GM19193 (cell line): Measurements from ENCODE around the gene UBE2L3.
"Not testable (repeated sequence)": the region's sequence is repeated elsewhere in the genome, so short reads cannot be mapped to it uniquely, and the experiment has no call there.

Experiments used
- POLR2A ChIP-seq: IDR thresholded peaks from 4 replicates; pipeline ENCODE4 v1.6.1; 2011; ENCODE audit not compliant: insufficient read depth, insufficient read length; ENCODE audit errors: extremely low read depth

UBE2L3 gene

DNA sequence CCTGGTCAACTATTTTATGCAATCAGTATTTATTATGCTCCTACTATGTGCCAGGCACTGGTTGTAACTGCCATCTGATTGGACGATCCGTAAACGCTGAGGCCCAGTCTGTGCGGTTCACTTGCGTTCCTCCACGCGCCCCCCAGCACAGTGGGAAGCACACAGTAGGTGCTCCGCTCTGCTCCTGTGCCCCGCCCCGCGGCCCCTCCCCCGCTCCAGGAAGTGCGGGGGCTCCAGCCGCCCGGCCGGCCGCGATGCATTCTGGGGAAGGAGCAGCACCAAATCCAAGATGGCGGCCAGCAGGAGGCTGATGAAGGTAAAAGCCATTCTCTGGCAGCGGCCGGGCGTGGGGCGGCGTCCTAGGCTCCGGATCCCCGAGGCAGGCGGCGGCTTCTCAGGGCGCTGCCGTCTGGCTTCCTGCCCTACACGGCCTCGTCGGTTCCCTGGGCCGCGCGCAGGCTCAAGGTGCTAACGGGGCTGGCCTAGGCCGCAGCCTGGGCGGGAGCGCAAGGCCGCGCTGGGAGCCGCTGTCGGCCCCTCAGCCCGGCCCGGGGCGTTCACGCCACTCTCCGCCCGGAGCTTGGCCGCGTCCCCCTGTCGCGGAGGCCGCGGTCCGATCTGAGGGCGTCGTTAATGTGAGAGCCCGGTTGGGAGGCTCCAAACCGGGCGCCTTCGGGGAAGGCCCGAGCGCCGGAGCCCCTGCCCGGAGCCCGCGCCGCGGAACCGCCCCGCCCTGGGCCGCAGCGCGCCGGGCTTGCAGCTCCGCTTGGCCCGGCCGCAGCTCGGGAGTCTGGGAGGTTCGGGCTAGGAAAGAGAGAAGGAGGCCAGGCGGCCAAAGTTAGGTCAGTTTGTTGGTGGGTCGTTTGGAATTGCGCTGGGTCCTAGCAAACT, at the start of gene UBE2L3:
Gene UBE2L3 (plus strand): TSS at position 259 of the 891 bp plus-strand sequence. CDS start 31 bp downstream, at position 290.
- peak; percentile 82 for TF ChIP-seq POLR2A

- TF ChIP-seq POLR2A = not testable (repeated sequence)
These were observed 16.2 kb upstream of the UBE2L3 start, which contains the start of gene RIMBP3C for GRCh38 chr22:21551361-21551760. RIMBP3C (minus strand) TSS chr22:21551461; CDS start chr22:21550976, 485 bp downstream.

DNA sequence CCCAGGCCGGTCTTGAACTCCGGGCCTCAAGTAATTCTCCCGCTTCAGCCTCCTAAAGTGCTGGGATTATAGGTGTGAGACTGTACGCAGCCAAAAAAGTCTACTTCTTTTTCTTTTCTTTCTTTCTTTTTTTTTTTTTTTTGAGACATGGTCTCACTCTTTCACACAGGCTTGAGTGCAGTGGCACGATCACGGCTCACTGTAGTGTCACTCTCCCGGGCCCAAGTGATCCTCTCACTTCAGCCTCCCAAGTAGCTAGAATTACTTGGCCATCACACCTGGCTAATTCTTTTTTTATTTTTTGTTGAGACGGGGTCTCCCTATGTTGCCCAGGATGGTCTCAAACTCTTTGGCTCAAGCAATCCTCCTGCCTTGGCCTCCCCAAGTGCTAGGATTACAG, 3.6 kb upstream of the UBE2L3 start:
- no peak for TF ChIP-seq POLR2A

DNA sequence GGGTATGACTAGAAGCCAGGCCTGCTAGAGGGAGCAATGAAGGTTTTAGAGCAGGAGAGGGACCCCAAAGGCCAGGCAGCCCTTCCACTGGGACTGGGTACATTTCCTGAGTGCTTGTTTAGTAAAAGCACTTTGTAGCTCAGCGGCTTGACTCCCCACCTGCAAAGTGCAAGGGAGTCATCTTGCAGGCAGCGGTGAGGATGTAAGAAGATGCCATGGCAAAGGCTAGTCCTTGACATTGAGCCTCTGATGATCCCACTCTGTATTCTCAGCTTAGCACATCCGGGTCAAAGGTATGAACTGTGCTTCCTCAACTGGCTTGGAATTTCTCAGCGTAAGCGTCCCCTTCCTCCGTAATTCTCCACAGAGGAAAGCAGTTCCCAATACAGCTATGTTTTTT, 3.1 kb upstream of the UBE2L3 start:
- TF ChIP-seq POLR2A = no peak

DNA sequence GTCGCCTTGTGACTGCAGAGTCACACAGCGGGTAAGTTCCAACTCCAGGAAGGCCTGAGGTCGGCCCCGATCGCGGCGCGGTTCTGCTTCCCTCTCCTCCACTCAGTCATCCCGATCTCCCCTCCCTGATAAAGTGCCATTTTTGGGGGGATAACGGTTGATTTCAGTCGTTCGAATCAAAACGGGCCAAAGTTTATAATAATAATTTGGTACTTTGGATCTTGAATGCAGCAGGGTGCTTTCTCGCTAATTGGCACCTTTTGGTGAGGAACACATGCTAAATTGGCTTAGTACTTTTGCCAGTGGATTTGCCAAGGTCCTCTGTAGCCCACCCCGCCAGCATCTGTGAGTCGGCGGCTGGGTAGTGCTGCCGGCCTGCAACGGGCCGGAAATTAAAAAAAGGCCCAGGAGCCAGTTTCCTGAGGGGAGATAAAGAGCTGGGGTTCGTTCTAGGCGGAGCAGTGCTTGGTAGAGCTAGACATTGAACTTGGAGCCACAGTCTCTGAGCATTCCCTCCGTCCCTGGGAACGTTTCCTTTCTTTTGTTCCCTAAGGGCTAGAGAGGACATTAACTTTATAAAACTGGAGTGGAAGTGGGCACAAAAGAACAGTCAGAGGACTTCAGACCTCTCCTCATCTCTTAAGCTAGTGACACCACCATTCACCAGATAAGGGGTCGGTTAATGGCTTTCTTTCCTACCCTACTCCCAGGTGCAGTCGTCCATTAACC, 997 bp downstream of the UBE2L3 start:
- TF ChIP-seq POLR2A = no peak

DNA sequence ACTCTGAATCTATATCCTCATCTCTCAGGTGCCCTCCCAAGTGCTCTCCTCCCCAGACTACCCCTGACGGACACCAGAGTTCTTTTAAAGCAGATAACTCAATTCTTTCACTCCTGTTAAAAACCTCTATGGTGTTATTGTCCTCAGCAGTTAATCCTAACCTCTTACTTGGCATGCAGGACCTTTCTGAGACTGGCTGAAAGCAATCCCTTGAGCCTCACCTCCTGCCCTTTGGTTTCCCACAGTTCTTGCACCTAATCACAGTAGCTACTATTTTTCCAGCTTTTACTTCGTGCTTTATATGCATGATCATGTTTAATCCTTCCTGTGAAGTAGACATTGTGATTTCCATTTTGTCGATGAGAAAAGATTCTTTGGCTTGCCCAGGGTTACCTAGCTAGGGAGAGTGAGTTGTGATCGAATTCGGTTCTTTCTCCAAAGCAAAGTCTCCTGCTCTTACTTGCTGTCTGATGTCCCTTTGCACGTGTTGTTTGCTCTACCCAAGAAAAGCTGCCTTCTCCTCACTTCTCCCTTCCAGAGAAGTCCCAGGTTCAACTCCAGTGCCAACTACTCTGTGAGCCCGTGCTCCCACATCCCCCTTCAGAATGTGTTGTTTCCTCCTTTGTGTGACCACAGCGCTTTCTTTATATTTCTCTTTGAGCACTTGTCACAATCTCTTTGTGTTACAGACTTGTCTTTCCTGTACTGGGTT, 2.1 kb downstream of the UBE2L3 start:
- no peak for TF ChIP-seq POLR2A

GRCh38 chr22:21570398-21570797, 2.9 kb downstream of the UBE2L3 start:
- no peak for TF ChIP-seq POLR2A

DNA sequence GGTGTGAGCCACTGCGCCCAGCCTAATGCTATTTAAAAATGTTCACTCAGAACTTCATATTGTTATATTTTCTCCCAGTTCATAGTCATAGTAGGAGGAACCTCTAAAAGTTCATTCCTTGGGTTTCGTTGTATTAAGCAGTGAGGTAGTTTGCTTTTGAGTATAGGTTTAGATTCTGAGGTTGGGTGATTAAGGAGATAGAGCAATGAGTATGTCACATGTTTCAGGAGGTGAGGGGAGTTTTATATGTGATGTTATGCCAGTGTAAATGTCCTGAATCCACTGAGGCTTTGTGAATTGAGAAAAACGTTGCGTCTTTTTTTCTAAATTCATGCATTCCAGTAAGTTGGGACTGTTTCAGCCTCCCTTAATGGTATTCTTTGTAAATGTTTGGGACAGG, 4.2 kb downstream of the UBE2L3 start:
- no peak for TF ChIP-seq POLR2A

- no peak for TF ChIP-seq POLR2A
These were observed 5.8 kb downstream of the UBE2L3 start for GRCh38 chr22:21573293-21573734.

DNA sequence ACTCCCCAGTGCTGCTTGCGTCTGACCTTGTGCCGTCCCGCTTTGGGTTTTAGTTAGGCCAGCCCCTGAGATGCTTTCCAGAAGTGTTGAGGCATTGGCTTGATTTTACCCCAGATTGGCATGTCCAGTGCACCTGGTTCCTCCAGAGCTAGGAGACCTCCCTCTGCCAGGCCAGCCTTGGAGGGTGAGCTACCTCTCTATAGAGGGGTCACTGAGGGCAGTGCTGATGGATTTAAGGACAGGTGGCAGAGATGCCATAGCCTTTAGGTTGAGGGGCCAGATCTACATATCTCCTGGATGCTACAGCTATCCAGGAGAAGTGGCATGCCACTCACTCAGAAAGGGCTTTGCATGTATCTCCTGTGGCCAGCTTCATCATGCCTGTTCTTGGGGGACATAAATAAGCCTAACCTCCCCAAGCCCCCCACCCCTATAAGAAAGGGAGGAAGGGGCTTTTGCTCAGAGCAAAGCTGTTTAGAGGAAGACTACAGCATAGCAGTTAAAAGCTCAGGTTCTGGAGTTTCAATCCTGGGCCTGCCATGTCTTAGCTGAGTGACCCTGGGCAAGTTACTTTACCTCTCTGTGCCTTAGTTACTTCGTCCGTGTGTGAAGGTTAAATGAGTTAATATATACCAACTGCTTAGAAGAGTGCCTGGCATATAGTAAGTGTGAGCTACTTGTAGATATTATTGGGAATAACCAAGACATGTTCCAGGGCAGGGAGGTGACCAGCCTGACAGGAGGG, 6.4 kb downstream of the UBE2L3 start:
- TF ChIP-seq POLR2A = no peak

DNA sequence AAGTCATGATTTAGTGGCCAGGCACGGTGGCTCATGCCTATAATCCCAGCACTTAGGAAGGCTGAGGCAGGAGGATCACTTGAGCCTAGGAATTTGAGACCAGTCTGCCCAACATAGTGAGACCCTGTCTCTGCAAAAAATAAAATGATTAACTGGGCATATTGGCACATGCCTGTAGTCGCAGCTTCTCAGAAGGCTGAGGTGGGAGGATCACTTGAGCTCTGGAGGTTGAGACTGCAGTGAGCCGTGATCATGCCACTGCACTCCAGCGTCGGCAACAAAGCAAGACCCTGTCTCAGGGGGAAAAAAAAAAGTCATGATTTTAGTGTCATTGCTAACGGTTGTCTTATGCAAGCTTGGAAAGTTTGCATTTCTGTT, 11.9 kb downstream of the UBE2L3 start:
- no peak for TF ChIP-seq POLR2A

DNA sequence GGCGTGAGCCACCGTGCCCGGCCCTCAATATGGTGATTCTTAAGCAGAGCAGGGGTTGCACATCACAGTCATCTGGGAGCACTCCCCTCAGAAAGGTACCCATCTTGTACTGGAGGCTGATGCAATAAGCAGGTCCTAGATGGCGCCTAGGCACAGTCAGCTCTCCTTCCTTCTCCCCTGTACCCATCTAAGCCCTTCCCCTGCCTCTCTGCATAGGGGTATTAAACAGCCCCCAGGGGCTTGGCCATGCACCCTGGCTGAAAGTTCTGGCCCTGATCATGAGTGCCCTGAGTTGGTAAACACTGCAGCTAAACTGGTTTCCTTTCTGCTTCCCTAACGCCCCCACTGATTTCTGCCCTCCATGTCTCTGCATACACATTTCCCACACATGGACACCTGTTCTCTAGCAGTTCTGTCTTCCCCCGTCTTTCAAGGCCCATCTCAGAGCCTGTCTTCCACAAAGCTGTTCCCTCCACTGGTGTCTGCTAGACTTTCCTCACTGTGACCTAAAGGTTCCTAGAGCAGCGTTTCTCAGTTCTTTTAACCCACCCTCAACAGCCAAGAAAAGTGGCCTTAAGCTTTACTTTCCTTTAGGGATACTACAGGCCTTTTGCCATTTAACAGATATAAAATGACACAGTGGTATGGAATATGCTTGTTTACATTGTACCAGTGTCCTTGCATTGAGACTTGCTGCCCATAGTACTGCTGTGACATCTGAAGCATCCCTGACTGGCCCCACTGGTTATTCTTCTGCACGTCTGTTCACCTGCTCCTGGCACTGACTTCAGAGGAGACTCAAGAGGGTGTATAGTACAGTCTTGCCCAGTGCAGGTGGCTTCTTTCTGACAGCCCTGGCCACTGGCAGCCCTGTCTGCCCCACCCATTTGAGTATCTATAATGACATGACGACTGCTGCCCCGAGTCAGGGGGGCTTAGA, 15.6 kb downstream of the UBE2L3 start:
- no peak for TF ChIP-seq POLR2A

DNA sequence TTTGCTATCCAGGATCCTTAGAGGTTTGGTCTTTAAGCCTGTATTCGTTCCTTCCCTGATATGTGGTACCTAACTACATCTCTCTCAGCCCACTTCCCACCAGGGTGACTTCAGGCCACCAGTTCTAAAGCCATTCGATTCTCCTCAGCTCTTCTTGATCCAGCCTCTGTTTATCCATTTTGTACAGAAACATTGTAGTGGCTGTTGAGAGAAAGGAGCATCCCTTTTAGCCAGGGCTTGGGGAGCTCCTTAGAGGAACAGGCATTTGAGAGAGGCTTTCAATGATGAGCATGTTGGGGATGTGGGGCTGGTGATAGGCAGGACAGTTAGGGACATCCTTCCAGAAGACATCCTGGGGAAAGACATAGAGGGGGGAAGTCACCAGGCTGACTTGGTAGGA, 17.9 kb downstream of the UBE2L3 start:
- TF ChIP-seq POLR2A = no peak

GRCh38 chr22:21587803-21588611, 20.5 kb downstream of the UBE2L3 start:
- TF ChIP-seq POLR2A = no peak
